Upper lobe of left lung (tissue), 4 donors: ENCODE data around the gene NMNAT1.
A peak's percentile ranks its signal among the peaks of the same experiment; 100 is the strongest.

ENCODE experiments used
- EP300 ChIP-seq, 4 donors: sonication (generic); formaldehyde crosslinking; IDR thresholded peaks; one replicate each; pipeline ENCODE4 v1.5.1; 2017; ENCODE audit warnings: antibody characterized with exemption in 4 of 4, control low read depth in 2 of 4
- POLR2AphosphoS5 ChIP-seq, 2 donors: sonication (generic); formaldehyde crosslinking; IDR thresholded peaks; one replicate each; pipeline ENCODE4 v1.5.1; 2017; ENCODE audit warnings: antibody characterized with exemption in 2 of 2

GRCh38 chr1:9910423-9911178, 32.7 kb upstream of the NMNAT1 start:
- peak; percentile 72 to 88 for TF ChIP-seq POLR2AphosphoS5 (IDR thresholded peaks at IDR 0.05)
- TF ChIP-seq EP300 (IDR thresholded peaks at IDR 0.05), result peak in 1 of 4 donors; percentile 43
